Activated naive CD4-positive, alpha-beta T cell (primary cell): ENCODE measurements around the gene ORAI2.
"Not testable (repeated sequence)": the region's sequence is repeated elsewhere in the genome, so short reads cannot be mapped to it uniquely, and the experiment has no call there.

Experiments used
- DNase-seq, 4 experiments: peaks; one replicate each; lab custom pipeline; 2025; lab: John Stamatoyannopoulos, UW

The ORAI2 gene

DNA sequence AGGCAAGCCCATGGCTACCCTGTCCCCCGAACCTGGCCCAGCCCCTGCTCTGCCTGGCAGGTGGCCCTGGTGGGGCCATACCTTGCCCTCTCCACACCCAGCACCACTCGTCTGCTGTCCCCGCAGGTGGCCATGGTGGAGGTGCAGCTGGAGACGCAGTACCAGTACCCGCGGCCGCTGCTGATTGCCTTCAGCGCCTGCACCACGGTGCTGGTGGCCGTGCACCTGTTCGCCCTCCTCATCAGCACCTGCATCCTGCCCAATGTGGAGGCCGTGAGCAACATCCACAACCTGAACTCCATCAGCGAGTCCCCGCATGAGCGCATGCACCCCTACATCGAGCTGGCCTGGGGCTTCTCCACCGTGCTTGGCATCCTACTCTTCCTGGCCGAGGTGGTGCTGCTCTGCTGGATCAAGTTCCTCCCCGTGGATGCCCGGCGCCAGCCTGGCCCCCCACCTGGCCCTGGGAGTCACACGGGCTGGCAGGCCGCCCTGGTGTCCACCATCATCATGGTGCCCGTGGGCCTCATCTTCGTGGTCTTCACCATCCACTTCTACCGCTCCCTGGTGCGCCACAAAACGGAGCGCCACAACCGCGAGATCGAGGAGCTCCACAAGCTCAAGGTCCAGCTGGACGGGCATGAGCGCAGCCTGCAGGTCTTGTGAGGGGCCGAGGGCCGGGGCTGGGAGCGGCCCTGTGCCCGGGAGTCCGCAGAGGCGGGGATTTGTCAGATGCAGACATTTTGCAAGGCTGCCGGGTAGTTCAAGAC, 13.2 kb downstream of the ORAI2 start:
- DNase-seq = no peak

- DNase-seq = no peak
Observed at GRCh38 chr7:102447311-102447710, 13.9 kb downstream of the ORAI2 start.

DNA sequence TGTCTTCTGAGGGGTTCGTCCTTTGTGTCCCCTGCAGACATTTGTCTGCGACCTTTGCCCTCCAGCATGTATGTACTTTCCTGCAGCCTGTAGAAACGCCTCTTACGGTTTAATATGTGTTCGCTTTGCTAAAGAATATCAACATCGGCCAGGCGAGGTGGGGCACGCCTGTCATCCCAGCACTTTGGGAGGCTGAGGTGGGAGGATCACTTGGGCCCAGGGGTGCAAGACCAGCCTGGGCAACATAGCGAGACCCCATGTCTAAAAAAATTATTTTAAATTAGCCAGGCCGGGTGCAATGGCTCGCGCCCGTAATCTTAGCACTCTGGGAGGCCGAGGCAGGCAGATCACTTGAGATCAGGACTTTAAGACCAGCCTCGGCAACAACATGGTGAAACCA, 15.8 kb downstream of the ORAI2 start:
- DNase-seq = no peak

DNA sequence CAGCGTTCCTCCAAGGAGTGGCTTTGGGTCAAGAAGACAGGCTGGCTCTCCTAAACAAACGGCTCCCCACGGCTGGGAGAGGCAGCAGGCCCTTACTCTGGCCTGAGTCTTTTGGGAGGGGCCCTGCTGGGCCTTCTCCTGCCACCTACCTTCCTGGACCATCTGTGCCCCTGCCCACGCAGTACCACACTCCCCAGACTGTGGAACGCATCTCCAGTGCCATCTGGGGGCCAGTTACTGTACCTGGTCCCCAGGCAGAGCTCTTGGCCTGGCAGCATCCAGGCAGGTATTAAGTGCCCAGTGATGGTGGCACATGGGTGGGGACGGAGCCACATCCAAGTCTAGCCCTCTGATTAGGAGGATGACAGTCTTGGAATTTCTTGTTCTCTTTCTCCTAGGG, 16.9 kb downstream of the ORAI2 start:
- peak in 2 of 4 experiments; percentile 24 to 40 for DNase-seq

- DNase-seq = no peak
Observed at GRCh38 chr7:102451371-102452054, 18.1 kb downstream of the ORAI2 start.

- no peak for DNase-seq
Observed at GRCh38 chr7:102452451-102452850, 19.1 kb downstream of the ORAI2 start.

DNA sequence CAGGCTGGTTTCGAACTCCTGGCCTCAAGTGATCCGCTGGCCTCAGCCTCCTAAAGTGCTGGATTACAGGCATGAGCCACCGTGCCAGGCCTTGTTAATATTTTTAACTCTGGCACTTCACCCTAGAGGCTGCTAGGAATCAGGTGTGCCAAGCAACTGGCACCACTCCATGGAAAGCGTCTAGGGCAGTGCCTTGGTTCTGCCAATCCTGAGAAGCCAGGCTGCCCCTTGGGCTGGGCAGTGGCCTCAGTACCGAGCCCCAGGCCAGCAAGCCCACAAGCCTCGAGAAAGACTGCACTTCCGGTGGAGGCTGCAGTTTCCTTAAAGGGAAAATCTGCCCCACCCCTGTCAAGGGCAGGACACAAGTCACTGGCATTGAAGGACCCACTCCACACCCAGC, 19.9 kb downstream of the ORAI2 start:
- no peak for DNase-seq

DNA sequence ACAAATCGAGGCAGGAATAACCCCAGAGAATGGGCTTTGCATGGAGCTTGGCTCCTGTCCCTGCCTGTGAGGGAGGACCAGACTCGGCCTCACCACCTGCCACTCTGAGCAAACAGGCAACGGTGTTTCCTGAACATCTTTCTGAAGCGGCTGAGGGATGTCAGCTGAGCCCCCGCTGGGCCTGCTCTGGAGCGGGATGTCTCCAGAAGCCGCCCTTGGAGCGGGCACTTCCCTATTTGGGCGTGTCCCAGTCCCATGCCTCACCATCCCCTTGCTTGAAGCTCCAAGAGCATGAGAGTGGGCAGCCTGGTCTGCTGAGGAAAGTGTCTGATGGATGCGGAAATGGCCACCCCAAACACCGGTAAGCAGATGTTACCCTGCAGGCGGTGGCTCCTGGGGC, 21.1 kb downstream of the ORAI2 start:
- no peak for DNase-seq

DNA sequence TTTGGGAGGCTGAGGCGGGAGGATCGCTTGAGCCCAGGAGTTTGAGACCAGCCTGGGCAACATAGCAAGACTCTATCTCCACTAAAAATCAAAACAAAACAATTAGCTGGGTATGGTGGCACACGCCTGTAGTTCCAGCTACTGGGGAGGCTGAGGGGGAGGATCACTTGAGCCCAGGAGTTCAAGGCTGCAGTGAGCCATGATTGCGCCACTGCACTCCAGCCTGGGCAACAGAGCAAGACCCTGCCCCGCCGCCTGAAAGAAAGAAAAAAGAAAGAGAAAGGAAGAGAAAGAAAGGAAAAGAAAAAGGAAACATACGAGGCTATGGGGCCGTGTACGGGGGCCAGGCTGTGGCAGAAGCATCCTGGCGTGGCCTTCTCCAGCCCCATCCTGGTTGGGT, 21.6 kb downstream of the ORAI2 start:
- not testable (repeated sequence) for DNase-seq

- DNase-seq = no peak
Observed at GRCh38 chr7:102455596-102455995, 22.2 kb downstream of the ORAI2 start.

- no peak for DNase-seq
Observed at GRCh38 chr7:102456327-102456726, 23.0 kb downstream of the ORAI2 start.

- no peak for DNase-seq
Observed at GRCh38 chr7:102457352-102457924, 24.1 kb downstream of the ORAI2 start.

GRCh38 chr7:102459221-102459844, 26.0 kb downstream of the ORAI2 start:
- DNase-seq = no peak

- DNase-seq = no peak
Observed at GRCh38 chr7:102460467-102460866, 27.1 kb downstream of the ORAI2 start.

DNA sequence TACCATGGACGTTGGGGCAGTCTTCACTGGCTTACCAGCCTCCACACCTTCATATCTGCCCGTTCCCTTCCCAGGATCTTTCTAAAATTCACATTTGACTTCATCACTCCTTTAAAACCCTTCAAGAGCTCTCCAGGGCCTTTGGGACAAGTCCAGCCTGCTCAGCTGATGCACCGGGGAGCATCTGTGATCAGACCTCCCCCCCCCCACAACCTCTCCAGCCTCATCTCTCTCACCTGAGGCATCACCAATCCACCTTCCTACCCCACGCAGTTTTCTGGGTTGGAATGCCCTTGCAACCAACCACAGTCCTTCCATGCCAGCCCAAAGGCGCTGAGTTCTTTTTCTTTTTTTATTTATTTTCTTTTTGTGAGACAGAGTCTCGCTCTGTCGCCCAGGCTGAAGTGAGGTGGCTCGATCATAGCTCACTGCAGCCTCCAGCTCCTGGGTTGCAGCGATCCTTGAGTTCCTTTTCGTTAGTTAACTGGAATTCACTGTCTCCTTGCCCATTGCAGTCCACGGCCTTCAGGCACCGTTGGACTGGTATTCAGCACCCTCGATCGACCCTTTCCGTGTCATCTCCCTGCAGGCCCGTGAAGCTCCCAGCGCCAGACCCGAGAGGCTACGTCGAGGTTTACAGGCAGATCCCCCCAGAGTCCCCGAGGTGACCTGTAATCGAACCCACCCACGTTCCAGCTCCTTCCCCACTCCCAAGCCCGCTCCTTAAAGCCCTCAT, 30.6 kb downstream of the ORAI2 start:
- DNase-seq = peak in 1 of 4 experiments; percentile 41

- DNase-seq = peak; percentile 83 to 94 (median 89)
Observed at GRCh38 chr7:102464577-102465280, 31.4 kb downstream of the ORAI2 start, which contains the start of the genes ALKBH4 and LRWD1. Gene ALKBH4 (minus strand): TSS chr7:102464863. CDS start chr7:102464836, 27 bp downstream. Gene LRWD1 (plus strand): TSS chr7:102464984. CDS start chr7:102465081, 97 bp downstream.

DNA sequence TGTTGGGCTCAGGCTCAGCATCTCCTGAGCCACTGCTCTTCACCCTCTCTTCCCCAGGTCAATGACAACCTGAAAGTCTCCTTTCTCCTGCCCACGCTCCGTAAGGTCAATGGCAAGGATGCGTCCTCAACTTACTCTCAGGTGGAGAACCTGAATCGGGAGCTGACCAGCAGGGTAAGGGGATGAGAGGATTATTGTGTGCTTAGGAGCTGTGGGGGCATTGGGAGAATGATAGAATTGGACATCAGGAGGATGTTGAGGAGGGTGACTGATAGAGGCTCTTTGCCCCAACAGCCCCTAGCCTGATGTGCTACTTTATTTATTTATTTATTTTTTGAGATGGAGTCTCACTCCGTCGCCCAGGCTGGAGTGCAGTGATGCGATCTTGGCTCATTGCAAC, 32.7 kb downstream of the ORAI2 start:
- DNase-seq = no peak

DNA sequence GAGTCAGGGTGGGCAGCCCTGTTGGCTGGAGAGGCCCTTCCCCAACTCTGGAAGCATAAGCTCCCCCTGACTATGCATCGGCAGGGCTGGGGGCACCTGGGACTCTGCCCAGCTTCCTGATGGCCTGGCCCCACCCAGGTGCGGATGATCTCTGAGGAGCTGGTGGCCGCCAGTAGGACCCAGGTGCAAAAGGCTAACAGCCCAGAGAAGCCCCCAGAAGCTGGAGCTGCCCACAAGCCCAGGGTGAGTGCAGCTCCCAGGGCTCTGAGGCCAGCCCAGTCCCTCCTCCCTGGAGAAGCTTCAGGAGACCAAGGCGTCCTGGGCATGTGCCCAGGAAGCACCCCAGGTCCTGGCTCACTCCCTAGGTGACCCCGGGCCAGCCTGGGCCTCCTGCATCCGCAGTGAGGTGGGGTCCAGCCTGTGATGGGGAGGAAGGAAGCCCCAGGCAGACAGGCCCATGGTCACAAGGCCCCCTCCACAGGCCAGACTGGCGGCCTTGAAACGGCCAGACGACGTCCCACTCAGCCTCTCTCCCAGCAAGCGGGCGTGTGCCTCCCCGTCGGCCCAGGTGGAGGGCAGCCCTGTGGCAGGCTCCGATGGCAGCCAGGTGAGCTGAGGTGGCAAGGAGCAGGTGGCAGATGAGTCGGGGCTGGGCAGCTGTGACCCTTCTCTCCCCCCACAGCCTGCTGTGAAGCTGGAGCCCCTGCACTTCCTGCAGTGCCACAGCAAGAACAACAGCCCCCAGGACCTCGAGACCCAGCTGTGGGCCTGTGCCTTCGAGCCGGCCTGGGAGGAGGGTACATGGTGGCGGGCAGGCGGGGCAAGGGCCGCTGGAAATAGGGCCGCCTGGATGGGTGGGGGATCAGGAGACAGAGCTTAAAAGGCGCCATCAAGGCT, 34.5 kb downstream of the ORAI2 start:
- no peak for DNase-seq

DNA sequence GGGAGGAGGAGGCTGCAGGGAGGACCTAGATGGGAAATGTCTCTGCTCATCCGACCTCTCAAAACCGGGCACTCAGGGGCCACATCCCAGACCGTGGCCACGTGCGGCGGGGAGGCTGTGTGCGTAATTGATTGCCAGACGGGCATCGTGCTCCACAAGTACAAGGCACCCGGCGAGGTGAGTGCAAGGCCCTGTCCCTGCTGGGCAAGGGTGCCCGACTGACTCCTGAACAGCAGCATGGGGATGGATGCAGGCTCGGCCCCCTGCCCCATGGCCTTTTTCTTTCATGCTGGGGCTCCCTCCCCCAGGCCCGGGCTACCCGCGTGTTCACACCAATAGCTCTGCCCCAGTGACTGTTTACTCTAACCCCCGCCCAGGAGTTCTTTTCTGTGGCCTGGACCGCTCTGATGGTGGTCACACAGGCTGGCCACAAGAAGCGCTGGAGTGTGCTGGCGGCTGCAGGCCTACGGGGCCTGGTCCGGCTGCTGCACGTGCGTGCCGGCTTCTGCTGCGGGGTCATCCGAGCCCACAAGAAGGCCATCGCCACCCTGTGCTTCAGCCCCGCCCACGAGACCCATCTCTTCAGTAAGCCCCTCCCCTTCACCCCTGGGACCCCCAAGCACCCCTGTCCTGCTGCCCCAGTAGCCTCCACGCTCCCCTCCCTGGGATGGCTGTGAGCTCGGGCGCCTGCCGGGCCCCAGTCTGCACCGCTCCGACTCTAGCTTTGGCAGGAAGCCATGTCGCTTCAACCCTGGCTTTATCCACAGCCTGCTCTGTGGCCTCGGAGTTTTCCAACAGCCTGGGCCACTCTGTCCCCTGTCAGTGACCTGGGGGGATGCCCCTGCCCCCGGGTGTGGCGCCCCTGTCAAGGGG, 35.3 kb downstream of the ORAI2 start:
- no peak for DNase-seq
